HepG2 (cell line): ENCODE measurements around the gene ANKRD13D. TPM values are rescaled to one million over a fixed set of nuclear protein-coding genes. Genes with fewer than 3 reads are reported as not detected.
A peak's percentile ranks its signal among the peaks of the same experiment; 100 is the strongest.

ENCODE experiments used
- ERF ChIP-seq: IDR thresholded peaks from 2 replicates; pipeline ENCODE4 v1.6.1; 2018; ENCODE audit warnings: missing biosample characterization, missing genetic modification reagents
- HDAC1 ChIP-seq: sonication (generic); formaldehyde crosslinking; IDR thresholded peaks from 2 replicates; pipeline ENCODE4 v1.5.1; 2020; ENCODE audit warnings: mild to moderate bottlenecking, missing genetic modification reagents
- MEF2D ChIP-seq: sonication (generic); formaldehyde crosslinking; IDR thresholded peaks from 2 replicates; pipeline ENCODE4 v1.5.1; 2020; ENCODE audit warnings: mild to moderate bottlenecking, missing genetic modification reagents
- PAX8 ChIP-seq: sonication (generic); formaldehyde crosslinking; IDR thresholded peaks from 2 replicates; pipeline ENCODE4 v1.8.0; 2022; ENCODE audit warnings: mild to moderate bottlenecking, missing genetic modification reagents, borderline replicate concordance
- SALL2 ChIP-seq: sonication (generic); formaldehyde crosslinking; IDR thresholded peaks from 2 replicates; pipeline ENCODE4 v1.8.1; 2023; ENCODE audit warnings: mild to moderate bottlenecking, missing genetic modification reagents, inconsistent platforms
- ZNF256 ChIP-seq: sonication (generic); formaldehyde crosslinking; conservative IDR thresholded peaks from 2 replicates; pipeline ENCODE4 v1.4.0; 2020; ENCODE audit warnings: missing genetic modification reagents
- ZNF501 ChIP-seq: sonication (generic); formaldehyde crosslinking; IDR thresholded peaks from 2 replicates; pipeline ENCODE4 v1.5.1; 2020; ENCODE audit warnings: mild to moderate bottlenecking, moderate library complexity, missing genetic modification reagents
- ZNF605 ChIP-seq: sonication (generic); formaldehyde crosslinking; IDR thresholded peaks from 2 replicates; pipeline ENCODE4 v1.8.0; 2022; ENCODE audit warnings: mild to moderate bottlenecking, missing genetic modification reagents
- ZNF766 ChIP-seq: sonication (generic); formaldehyde crosslinking; IDR thresholded peaks from 2 replicates; pipeline ENCODE4 v1.5.0; 2020; ENCODE audit warnings: missing genetic modification reagents, borderline replicate concordance
- polyA plus RNA-seq, 8 experiments: library from polyadenylated mRNA; depleted of rRNA in 3 of 8; stranded (reverse) in 7 of 8; unstranded in 1 of 8; fragments of >200 nt; fragmentation: Illumina TruSeq in 4 of 8; extraction: Trizol in 4 of 8; gene quantifications; 2 replicates each; pipeline versions ENCODE4 v1.2.1 to v1.2.3, GENCODE V29; 2011 to 2016; ENCODE audit warnings: low read depth in 4 of 8, missing spikeins in 1 of 8, mixed read lengths in 1 of 8; ENCODE audit not compliant: insufficient read depth in 1 of 8
- total RNA-seq, 5 experiments: library from RNA; depleted of rRNA; stranded (reverse); fragments of >200 nt; fragmentation: Illumina TruSeq; extraction: Trizol; gene quantifications; 2 replicates each; pipeline ENCODE4 v1.2.3, GENCODE V29; 2016; ENCODE audit warnings: low read depth in 1 of 5
- TF ChIP-seq, protein P1 (sequence below): sonication (generic); formaldehyde crosslinking; IDR thresholded peaks from 2 replicates; pipeline ENCODE4 v1.9.0; 2021; ENCODE audit warnings: missing genetic modification reagents, borderline replicate concordance
- TF ChIP-seq, protein P2 (sequence below): sonication (generic); formaldehyde crosslinking; IDR thresholded peaks from 2 replicates; pipeline ENCODE4 v1.4.0; 2020; ENCODE audit warnings: missing genetic modification reagents
- TF ChIP-seq, protein P3 (sequence below): sonication (generic); formaldehyde crosslinking; IDR thresholded peaks from 2 replicates; pipeline ENCODE4 v1.4.0; 2020; ENCODE audit warnings: mild to moderate bottlenecking, missing genetic modification reagents
- TF ChIP-seq, protein P4 (sequence below): sonication (generic); formaldehyde crosslinking; IDR thresholded peaks from 2 replicates; pipeline ENCODE4 v1.4.0; 2020; ENCODE audit warnings: mild to moderate bottlenecking, missing genetic modification reagents

ANKRD13D gene
- total and polyA plus RNA-seq, 2 of the 13 experiments (the other 11 are each of a cell fraction or from before 2014, with no cell fraction given) = 18.6 to 27.3 TPM

DNA sequence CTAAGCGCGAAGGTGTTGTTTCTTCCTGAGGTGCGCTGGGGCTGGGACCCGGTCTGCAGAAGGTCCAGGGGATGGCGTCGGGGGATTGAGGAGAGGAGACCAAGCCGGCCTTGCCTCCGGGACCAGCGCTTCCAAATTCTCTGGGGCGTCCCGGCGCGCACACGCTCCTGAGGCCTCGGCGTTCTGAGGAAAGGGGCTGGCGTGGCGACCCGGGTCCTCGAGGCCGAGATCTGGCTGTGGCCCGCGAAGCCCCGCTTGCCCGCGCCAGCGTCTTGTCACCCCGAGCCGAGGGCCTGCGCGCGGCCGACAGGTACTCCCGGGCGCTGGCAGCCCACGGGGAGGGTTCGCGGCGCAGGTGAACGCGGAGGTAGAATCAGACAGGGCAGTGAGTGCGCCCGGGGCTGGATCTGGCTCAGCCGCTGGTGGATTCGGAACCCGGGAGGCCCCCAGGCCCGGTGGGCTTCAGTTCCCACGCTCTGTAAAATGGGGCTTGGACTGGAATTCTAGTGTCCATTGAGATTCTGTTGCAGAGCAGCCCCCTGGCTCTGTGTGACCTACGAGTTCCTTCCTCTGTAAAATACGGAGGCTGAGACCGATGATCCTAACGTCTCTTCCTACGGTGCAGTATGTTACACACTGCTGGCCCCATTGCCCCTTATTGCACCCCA, 28.9 kb downstream of the ANKRD13D start (continued):
- TF ChIP-seq ZNF256 (CRISPR knock-in tag) (0 out of 2 replicates have a peak, but pooled peaks have one; percentile 52), MEF2D (CRISPR knock-in tag) (0 out of 2 replicates have a peak, but pooled peaks have one; percentile 9), ERF (peak; percentile 0; the same call in 1 of the 2 replicates), ZNF605 (CRISPR knock-in tag) (peak; percentile 81; the same call in 1 of the 2 replicates), ZNF766 (peak; percentile 72; the same call in 1 of the 2 replicates), PAX8 (CRISPR knock-in tag) (peak; percentile 82; the same call in 1 of the 2 replicates), SALL2 (CRISPR knock-in tag) (0 out of 2 replicates have a peak, but pooled peaks have one; percentile 46), ZNF501 (CRISPR knock-in tag) (peak; percentile 62; the same call in 1 of the 2 replicates), HDAC1 (CRISPR knock-in tag) (peak; percentile 64)
- TF ChIP-seq, protein P1, sequence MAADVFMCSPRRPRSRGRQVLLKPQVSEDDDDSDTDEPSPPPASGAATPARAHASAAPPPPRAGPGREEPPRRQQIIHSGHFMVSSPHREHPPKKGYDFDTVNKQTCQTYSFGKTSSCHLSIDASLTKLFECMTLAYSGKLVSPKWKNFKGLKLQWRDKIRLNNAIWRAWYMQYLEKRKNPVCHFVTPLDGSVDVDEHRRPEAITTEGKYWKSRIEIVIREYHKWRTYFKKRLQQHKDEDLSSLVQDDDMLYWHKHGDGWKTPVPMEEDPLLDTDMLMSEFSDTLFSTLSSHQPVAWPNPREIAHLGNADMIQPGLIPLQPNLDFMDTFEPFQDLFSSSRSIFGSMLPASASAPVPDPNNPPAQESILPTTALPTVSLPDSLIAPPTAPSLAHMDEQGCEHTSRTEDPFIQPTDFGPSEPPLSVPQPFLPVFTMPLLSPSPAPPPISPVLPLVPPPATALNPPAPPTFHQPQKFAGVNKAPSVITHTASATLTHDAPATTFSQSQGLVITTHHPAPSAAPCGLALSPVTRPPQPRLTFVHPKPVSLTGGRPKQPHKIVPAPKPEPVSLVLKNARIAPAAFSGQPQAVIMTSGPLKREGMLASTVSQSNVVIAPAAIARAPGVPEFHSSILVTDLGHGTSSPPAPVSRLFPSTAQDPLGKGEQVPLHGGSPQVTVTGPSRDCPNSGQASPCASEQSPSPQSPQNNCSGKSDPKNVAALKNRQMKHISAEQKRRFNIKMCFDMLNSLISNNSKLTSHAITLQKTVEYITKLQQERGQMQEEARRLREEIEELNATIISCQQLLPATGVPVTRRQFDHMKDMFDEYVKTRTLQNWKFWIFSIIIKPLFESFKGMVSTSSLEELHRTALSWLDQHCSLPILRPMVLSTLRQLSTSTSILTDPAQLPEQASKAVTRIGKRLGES (CRISPR knock-in tag) = 0 out of 2 replicates have a peak, but pooled peaks have one; percentile 49
- TF ChIP-seq, protein P2, sequence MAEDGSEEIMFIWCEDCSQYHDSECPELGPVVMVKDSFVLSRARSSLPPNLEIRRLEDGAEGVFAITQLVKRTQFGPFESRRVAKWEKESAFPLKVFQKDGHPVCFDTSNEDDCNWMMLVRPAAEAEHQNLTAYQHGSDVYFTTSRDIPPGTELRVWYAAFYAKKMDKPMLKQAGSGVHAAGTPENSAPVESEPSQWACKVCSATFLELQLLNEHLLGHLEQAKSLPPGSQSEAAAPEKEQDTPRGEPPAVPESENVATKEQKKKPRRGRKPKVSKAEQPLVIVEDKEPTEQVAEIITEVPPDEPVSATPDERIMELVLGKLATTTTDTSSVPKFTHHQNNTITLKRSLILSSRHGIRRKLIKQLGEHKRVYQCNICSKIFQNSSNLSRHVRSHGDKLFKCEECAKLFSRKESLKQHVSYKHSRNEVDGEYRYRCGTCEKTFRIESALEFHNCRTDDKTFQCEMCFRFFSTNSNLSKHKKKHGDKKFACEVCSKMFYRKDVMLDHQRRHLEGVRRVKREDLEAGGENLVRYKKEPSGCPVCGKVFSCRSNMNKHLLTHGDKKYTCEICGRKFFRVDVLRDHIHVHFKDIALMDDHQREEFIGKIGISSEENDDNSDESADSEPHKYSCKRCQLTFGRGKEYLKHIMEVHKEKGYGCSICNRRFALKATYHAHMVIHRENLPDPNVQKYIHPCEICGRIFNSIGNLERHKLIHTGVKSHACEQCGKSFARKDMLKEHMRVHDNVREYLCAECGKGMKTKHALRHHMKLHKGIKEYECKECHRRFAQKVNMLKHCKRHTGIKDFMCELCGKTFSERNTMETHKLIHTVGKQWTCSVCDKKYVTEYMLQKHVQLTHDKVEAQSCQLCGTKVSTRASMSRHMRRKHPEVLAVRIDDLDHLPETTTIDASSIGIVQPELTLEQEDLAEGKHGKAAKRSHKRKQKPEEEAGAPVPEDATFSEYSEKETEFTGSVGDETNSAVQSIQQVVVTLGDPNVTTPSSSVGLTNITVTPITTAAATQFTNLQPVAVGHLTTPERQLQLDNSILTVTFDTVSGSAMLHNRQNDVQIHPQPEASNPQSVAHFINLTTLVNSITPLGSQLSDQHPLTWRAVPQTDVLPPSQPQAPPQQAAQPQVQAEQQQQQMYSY (CRISPR knock-in tag) = peak; percentile 51; the same call in 1 of the 2 replicates
- TF ChIP-seq, protein P3, sequence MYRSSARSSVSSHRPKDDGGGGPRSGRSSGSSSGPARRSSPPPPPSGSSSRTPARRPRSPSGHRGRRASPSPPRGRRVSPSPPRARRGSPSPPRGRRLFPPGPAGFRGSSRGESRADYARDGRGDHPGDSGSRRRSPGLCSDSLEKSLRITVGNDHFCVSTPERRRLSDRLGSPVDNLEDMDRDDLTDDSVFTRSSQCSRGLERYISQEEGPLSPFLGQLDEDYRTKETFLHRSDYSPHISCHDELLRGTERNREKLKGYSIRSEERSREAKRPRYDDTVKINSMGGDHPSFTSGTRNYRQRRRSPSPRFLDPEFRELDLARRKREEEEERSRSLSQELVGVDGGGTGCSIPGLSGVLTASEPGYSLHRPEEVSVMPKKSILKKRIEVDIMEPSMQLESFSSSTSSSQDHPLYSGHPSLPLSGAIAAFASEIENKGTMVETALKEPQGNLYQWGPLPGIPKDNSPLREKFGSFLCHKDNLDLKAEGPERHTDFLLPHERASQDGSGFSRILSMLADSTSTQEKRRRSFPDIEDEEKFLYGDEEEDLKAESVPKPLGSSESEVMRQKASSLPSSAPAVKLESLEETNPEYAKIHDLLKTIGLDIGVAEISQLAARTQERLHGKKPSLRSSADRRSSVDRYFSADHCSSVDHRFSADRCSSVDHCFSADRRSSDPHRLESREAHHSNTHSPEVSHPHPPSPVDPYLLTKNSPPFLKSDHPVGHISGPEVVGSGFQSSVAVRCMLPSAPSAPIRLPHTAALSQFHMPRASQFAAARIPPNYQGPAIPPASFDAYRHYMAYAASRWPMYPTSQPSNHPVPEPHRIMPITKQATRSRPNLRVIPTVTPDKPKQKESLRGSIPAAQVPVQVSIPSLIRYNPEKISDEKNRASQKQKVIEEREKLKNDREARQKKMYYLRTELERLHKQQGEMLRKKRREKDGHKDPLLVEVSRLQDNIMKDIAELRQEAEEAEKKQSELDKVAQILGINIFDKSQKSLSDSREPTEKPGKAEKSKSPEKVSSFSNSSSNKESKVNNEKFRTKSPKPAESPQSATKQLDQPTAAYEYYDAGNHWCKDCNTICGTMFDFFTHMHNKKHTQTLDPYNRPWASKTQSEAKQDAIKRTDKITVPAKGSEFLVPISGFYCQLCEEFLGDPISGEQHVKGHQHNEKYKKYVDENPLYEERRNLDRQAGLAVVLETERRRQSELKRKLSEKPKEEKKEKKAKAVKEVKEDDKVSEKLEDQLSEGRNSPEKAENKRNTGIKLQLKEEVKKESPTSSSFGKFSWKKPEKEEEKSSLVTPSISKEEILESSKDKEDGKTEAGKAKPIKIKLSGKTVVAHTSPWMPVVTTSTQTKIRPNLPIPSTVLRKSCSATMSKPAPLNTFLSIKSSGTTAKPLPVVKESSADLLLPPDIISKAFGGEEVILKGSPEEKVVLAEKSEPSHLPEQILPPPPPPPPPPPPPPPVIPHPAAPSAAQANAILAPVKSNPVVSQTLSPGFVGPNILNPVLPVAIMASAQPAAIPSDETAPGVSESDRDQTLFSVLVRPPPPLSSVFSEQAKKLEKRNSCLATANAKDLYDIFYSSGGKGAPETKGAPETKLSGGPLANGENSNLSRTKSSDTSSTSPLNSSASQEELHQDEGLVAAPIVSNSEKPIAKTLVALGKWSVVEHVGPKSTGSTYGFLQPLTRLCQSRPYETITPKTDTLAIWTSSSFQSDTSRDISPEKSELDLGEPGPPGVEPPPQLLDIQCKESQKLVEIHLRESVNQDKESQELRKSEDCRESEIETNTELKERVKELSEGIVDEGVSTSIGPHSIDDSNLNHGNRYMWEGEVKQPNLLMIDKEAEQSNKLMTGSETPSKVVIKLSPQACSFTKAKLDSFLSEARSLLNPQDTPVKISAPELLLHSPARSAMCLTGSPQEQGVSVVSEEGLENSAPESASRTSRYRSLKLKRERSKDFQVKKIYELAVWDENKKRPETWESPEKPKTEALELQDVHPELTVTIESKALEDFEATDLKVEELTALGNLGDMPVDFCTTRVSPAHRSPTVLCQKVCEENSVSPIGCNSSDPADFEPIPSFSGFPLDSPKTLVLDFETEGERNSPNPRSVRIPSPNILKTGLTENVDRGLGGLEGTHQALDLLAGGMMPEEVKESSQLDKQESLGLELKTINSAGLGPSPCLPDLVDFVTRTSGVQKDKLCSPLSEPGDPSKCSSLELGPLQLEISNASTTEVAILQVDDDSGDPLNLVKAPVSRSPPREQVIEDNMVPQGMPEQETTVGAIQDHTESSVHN (CRISPR knock-in tag) = 0 out of 2 replicates have a peak, but pooled peaks have one; percentile 35
- TF ChIP-seq, protein P4, sequence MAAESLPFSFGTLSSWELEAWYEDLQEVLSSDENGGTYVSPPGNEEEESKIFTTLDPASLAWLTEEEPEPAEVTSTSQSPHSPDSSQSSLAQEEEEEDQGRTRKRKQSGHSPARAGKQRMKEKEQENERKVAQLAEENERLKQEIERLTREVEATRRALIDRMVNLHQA (CRISPR knock-in tag) = no peak
